GM23248 (cell line): ENCODE results near the gene RTP2. TPM values are rescaled to one million over a fixed set of nuclear protein-coding genes. Genes with fewer than 3 reads are reported as not detected.

ENCODE experiments used
- DNase-seq: peaks from one replicate; pipeline ENCODE4 v3.0.0-alpha.2; 2015
- H2AFZ ChIP-seq: fragments of 200-600 bp; sonication (generic); 2 replicates; pipeline ENCODE4 v1.6.1; 2016; ENCODE audit warnings: antibody characterized with exemption
- H3F3A ChIP-seq: fragments of 200-600 bp; sonication (generic); 2 replicates; pipeline ENCODE4 v1.6.1; 2016; ENCODE audit warnings: mild to moderate bottlenecking, antibody characterized with exemption, mixed run types; ENCODE audit not compliant: insufficient read depth
- H3K27ac ChIP-seq: fragments of 200-600 bp; sonication (generic); 2 replicates; pipeline ENCODE4 v1.5.1; 2016; ENCODE audit warnings: mild to moderate bottlenecking
- H3K27me3 ChIP-seq: fragments of 200-600 bp; sonication (generic); replicated peaks from 2 replicates; pipeline ENCODE4 v1.6.1; 2016; ENCODE audit warnings: mild to moderate bottlenecking; ENCODE audit not compliant: insufficient read depth
- H3K36me3 ChIP-seq: fragments of 200-600 bp; sonication (generic); 2 replicates; pipeline ENCODE4 v1.6.1; 2016; ENCODE audit warnings: low read depth, mild to moderate bottlenecking
- H3K4me1 ChIP-seq: fragments of 200-600 bp; sonication (generic); 2 replicates; pipeline ENCODE4 v1.6.1; 2016; ENCODE audit warnings: mild to moderate bottlenecking; ENCODE audit not compliant: insufficient read depth
- H3K4me2 ChIP-seq: fragments of 200-600 bp; sonication (generic); one replicate; pipeline ENCODE4 v1.6.1; 2016; ENCODE audit warnings: mild to moderate bottlenecking; ENCODE audit not compliant: unreplicated experiment
- H3K4me3 ChIP-seq: fragments of 200-600 bp; sonication (generic); 2 replicates; pipeline ENCODE4 v1.5.1; 2016; ENCODE audit warnings: mild to moderate bottlenecking
- H3K79me2 ChIP-seq: fragments of 200-600 bp; sonication (generic); 2 replicates; pipeline ENCODE4 v1.6.1; 2016; ENCODE audit warnings: mild to moderate bottlenecking; ENCODE audit not compliant: insufficient read depth
- H3K9ac ChIP-seq: fragments of 200-600 bp; sonication (generic); 2 replicates; pipeline ENCODE4 v1.6.1; 2016; ENCODE audit warnings: mild to moderate bottlenecking
- H3K9me2 ChIP-seq: fragments of 200-600 bp; sonication (generic); 2 replicates; pipeline ENCODE4 v1.6.1; 2016; ENCODE audit warnings: mixed run types, mild to moderate bottlenecking, moderate library complexity; ENCODE audit not compliant: insufficient read depth
- H3K9me3 ChIP-seq: fragments of 200-600 bp; sonication (generic); one replicate; pipeline ENCODE4 v1.6.1; 2017; ENCODE audit warnings: low read depth
- H4K20me1 ChIP-seq: fragments of 200-600 bp; sonication (generic); 2 replicates; pipeline ENCODE4 v1.6.0; 2016; ENCODE audit not compliant: insufficient read depth
- EZH2 ChIP-seq: fragments of 200-600 bp; sonication (generic); IDR thresholded peaks from 2 replicates; pipeline ENCODE4 v1.6.1; 2018; ENCODE audit warnings: antibody characterized with exemption, mild to moderate bottlenecking; ENCODE audit not compliant: insufficient read depth, poor library complexity, severe bottlenecking
- EZH2phosphoT487 ChIP-seq: fragments of 200-600 bp; sonication (generic); IDR thresholded peaks from 2 replicates; pipeline ENCODE4 v1.6.1; 2018; ENCODE audit warnings: antibody characterized with exemption, moderate library complexity, mild to moderate bottlenecking, low read depth; ENCODE audit not compliant: insufficient read depth
- WGBS, 2 experiments: methylation state at CpG; one replicate each; pipeline ENCODE4 v1.1.6; 2015 to 2017; ENCODE audit warnings: low lambda C conversion rate in 2 of 2, low coverage in 1 of 2; ENCODE audit errors: missing lambda C conversion rate in 2 of 2; 5-methylcytosine and 5-hydroxymethylcytosine counted together
- in situ Hi-C: fragments of 300-500 bp; cut with MboI; formaldehyde crosslinking; loops from 2 replicates; pipeline ENCODE4 v1.15.0; 2020
- polyA plus RNA-seq: library from polyadenylated mRNA; unstranded; fragments of >200 nt; fragmentation: Nextera tagmentation; extraction: Ambion mirVana; gene quantifications from 2 replicates; pipeline ENCODE4 v1.2.1, GENCODE V29; 2016
- total RNA-seq: library from RNA; depleted of rRNA; stranded (reverse); fragments of >200 nt; shearing (Covaris generic); gene quantifications from 2 replicates; pipeline ENCODE4 v1.2.3, GENCODE V29; 2014

Gene RTP2
- total and polyA plus RNA-seq, 2 experiments from 2014 or later, result not detected

GRCh38 chr3:187722206-187722612 is 19.9 kb upstream of the RTP2 start:
- no peaks in the 10 kb centered on the region for H3K27me3 ChIP-seq
- no peak overlapping the region for H3K27ac ChIP-seq
- H3K36me3 ChIP-seq, result peaks cover 58% of the 10 kb centered on the region
- no peak overlapping the region for H2AFZ ChIP-seq
- peaks cover 14% of the 10 kb centered on the region; the same call in 1 of the 2 replicates for H3F3A ChIP-seq
- no peaks in the 10 kb centered on the region for H3K9me2 ChIP-seq
- H3K9me3 ChIP-seq, result no peaks in the 10 kb centered on the region
- 0 out of 2 replicates have a peak, but pooled peaks cover under 1% of the 10 kb centered on the region for H4K20me1 ChIP-seq
- no peak overlapping the region for H3K4me3 ChIP-seq
- no peak overlapping the region for H3K4me2 ChIP-seq
- 69 to 79% methylated on average over 10 of the region's 10 CpGs for WGBS, 2 experiments
- no peaks in the 10 kb centered on the region for H3K79me2 ChIP-seq
- DNase-seq, result no peak
- TF ChIP-seq EZH2phosphoT487 (no peak), EZH2 (no peak)
- no peaks in the 10 kb centered on the region for H3K4me1 ChIP-seq
- no peak overlapping the region for H3K9ac ChIP-seq
- in situ Hi-C loops, result loop anchor here (25.0 kb wide), 1 partner anchor 1110 kb away; the partner anchor contains the start of gene AHSG

- Histone ChIP-seq H3K27ac (no peak overlapping the region), H3K27me3 (no peaks in the 10 kb centered on the region), H3K4me2 (no peak overlapping the region), H3K4me1 (no peaks in the 10 kb centered on the region), H3K36me3 (peaks cover 47% of the 10 kb centered on the region), H4K20me1 (no peaks in the 10 kb centered on the region), H3F3A (peaks cover 14% of the 10 kb centered on the region; the same call in 1 of the 2 replicates), H3K9me2 (no peaks in the 10 kb centered on the region), H3K79me2 (no peaks in the 10 kb centered on the region), H3K4me3 (no peak overlapping the region), H2AFZ (no peak overlapping the region), H3K9me3 (no peaks in the 10 kb centered on the region), H3K9ac (no peak overlapping the region)
- no peak for TF ChIP-seq EZH2phosphoT487
- no peak for TF ChIP-seq EZH2
- 92 to 93% methylated on average over 8 of the region's 8 CpGs for WGBS, 2 experiments
- in situ Hi-C loops, result loop anchor here (25.0 kb wide), 1 partner anchor 1109 kb away; the partner anchor contains the start of gene AHSG
- no peak for DNase-seq
These were observed 18.7 kb upstream of the RTP2 start for GRCh38 chr3:187721055-187721454.

GRCh38 chr3:187720337-187720670 is 17.9 kb upstream of the RTP2 start:
- no peak for TF ChIP-seq EZH2phosphoT487
- no peak for TF ChIP-seq EZH2
- Histone ChIP-seq H3K27me3 (no peaks in the 10 kb centered on the region), H3K9me2 (no peaks in the 10 kb centered on the region), H3K36me3 (peaks cover 40% of the 10 kb centered on the region), H3K4me1 (no peaks in the 10 kb centered on the region), H3K4me2 (no peak overlapping the region), H3K4me3 (no peak overlapping the region), H3K9me3 (no peaks in the 10 kb centered on the region), H3K79me2 (no peaks in the 10 kb centered on the region), H3F3A (peaks cover 14% of the 10 kb centered on the region; the same call in 1 of the 2 replicates), H4K20me1 (no peaks in the 10 kb centered on the region), H2AFZ (no peak overlapping the region), H3K9ac (no peak overlapping the region), H3K27ac (no peak overlapping the region)
- in situ Hi-C loops, result loop anchor here (25.0 kb wide), 1 partner anchor 1108 kb away; the partner anchor contains the start of gene AHSG
- DNase-seq, result no peak
- WGBS, 2 experiments, result 96 to 97% methylated on average over 2 of the region's 2 CpGs

GRCh38 chr3:187719628-187720336 is 17.4 kb upstream of the RTP2 start:
- Histone ChIP-seq H3F3A (peaks cover 14% of the 10 kb centered on the region; the same call in 1 of the 2 replicates), H3K4me1 (no peaks in the 10 kb centered on the region), H3K4me3 (no peak overlapping the region), H3K27ac (no peak overlapping the region), H2AFZ (no peak overlapping the region), H3K4me2 (no peak overlapping the region), H3K9me2 (no peaks in the 10 kb centered on the region), H3K9me3 (no peaks in the 10 kb centered on the region), H3K27me3 (no peaks in the 10 kb centered on the region), H4K20me1 (no peaks in the 10 kb centered on the region), H3K9ac (no peak overlapping the region), H3K36me3 (peaks cover 36% of the 10 kb centered on the region), H3K79me2 (no peaks in the 10 kb centered on the region)
- in situ Hi-C loops, result loop anchor here (25.0 kb wide), 1 partner anchor 1107 kb away; the partner anchor contains the start of gene AHSG
- no peak for DNase-seq
- WGBS, 2 experiments, result 45 to 47% methylated on average over 6 of the region's 6 CpGs
- TF ChIP-seq EZH2phosphoT487, result no peak
- TF ChIP-seq EZH2, result no peak
